Hepatocyte (in vitro differentiated cells): ENCODE data around the gene SPACA1. TPM values are rescaled to one million over a fixed set of nuclear protein-coding genes. Genes with fewer than 3 reads are reported as not detected.

Source experiments
- DNase-seq: peaks from one replicate; pipeline ENCODE4 v3.0.0-alpha.2; 2016; ENCODE audit warnings: low spot score
- H2AFZ ChIP-seq: fragments of 200-600 bp; sonication (generic); 2 replicates; pipeline ENCODE4 v1.6.0; 2016; ENCODE audit warnings: antibody characterized with exemption, mild to moderate bottlenecking
- H3K27ac ChIP-seq: fragments of 200-600 bp; sonication (generic); 2 replicates; pipeline ENCODE4 v1.5.1; 2016; ENCODE audit warnings: mild to moderate bottlenecking
- H3K27me3 ChIP-seq: fragments of 200-600 bp; sonication (generic); 2 replicates; pipeline ENCODE4 v1.6.1; 2016
- H3K36me3 ChIP-seq: fragments of 200-600 bp; sonication (generic); replicated peaks from 2 replicates; pipeline ENCODE4 v1.5.1; 2016; ENCODE audit warnings: low read depth; ENCODE audit not compliant: insufficient read depth
- H3K4me1 ChIP-seq: fragments of 200-600 bp; sonication (generic); 2 replicates; pipeline ENCODE4 v1.5.1; 2016; ENCODE audit warnings: mild to moderate bottlenecking, moderate library complexity; ENCODE audit not compliant: insufficient read depth
- H3K4me2 ChIP-seq: fragments of 200-600 bp; sonication (generic); 2 replicates; pipeline ENCODE4 v1.6.0; 2016
- H3K4me3 ChIP-seq: fragments of 200-600 bp; sonication (generic); 2 replicates; pipeline ENCODE4 v1.5.1; 2016; ENCODE audit warnings: mild to moderate bottlenecking
- H3K79me2 ChIP-seq: fragments of 200-600 bp; sonication (generic); 2 replicates; pipeline ENCODE4 v1.6.0; 2017; ENCODE audit warnings: mild to moderate bottlenecking
- H3K9me2 ChIP-seq: fragments of 200-600 bp; sonication (generic); replicated peaks from 2 replicates; pipeline ENCODE4 v1.6.0; 2017; ENCODE audit warnings: mild to moderate bottlenecking; ENCODE audit not compliant: insufficient read depth
- H3K9me3 ChIP-seq: fragments of 200-600 bp; sonication (generic); 2 replicates; pipeline ENCODE4 v1.5.1; 2016; ENCODE audit warnings: low read depth, mild to moderate bottlenecking
- H4K20me1 ChIP-seq: fragments of 200-600 bp; sonication (generic); 2 replicates; pipeline ENCODE4 v1.6.0; 2016; ENCODE audit warnings: mild to moderate bottlenecking; ENCODE audit not compliant: insufficient read depth, poor library complexity, severe bottlenecking
- CTCF ChIP-seq: fragments of 200-600 bp; sonication (generic); IDR thresholded peaks from 2 replicates; pipeline ENCODE4 v1.5.1; 2016; ENCODE audit warnings: antibody characterized with exemption, mild to moderate bottlenecking; ENCODE audit not compliant: poor library complexity
- EZH2 ChIP-seq: fragments of 200-600 bp; sonication (generic); IDR thresholded peaks from 2 replicates; pipeline ENCODE4 v1.6.1; 2016; ENCODE audit warnings: antibody characterized with exemption, mild to moderate bottlenecking, borderline replicate concordance
- EZH2phosphoT487 ChIP-seq: fragments of 200-600 bp; sonication (generic); IDR thresholded peaks from one replicate; pipeline ENCODE4 v1.6.1; 2018; ENCODE audit warnings: antibody characterized with exemption, mild to moderate bottlenecking, low read depth, moderate library complexity; ENCODE audit not compliant: unreplicated experiment, severe bottlenecking
- WGBS: methylation state at CpG from one replicate; pipeline ENCODE4 v1.1.6; 2016; ENCODE audit warnings: low lambda C conversion rate; ENCODE audit errors: missing lambda C conversion rate; 5-methylcytosine and 5-hydroxymethylcytosine counted together
- polyA plus RNA-seq: library from polyadenylated mRNA; unstranded; fragments of >200 nt; fragmentation: Nextera tagmentation; extraction: Ambion mirVana; gene quantifications from 2 replicates; pipeline ENCODE4 v1.2.1, GENCODE V29; 2016
- total RNA-seq: library from RNA; depleted of rRNA; stranded (reverse); fragments of >200 nt; gene quantifications from 2 replicates; pipeline ENCODE4 v1.2.3, GENCODE V29; 2014

The SPACA1 gene
- total and polyA plus RNA-seq, 2 experiments from 2014 or later, result not detected

GRCh38 chr6:88050140-88050818, 2.6 kb downstream of the SPACA1 start:
- H3K4me3 ChIP-seq, result no peak overlapping the region
- H3K27ac ChIP-seq, result no peak overlapping the region
- H3K27me3 ChIP-seq, result no peaks in the 10 kb centered on the region
- DNase-seq, result no peak
- H3K4me2 ChIP-seq, result no peak overlapping the region
- H4K20me1 ChIP-seq, result no peaks in the 10 kb centered on the region
- no peaks in the 10 kb centered on the region for H3K36me3 ChIP-seq
- H3K9me3 ChIP-seq, result no peaks in the 10 kb centered on the region
- no peaks in the 10 kb centered on the region for H3K4me1 ChIP-seq
- no peak for TF ChIP-seq EZH2phosphoT487
- TF ChIP-seq EZH2, result no peak
- no peak for TF ChIP-seq CTCF
- peaks cover 2% of the 10 kb centered on the region for H3K9me2 ChIP-seq
- H3K79me2 ChIP-seq, result no peaks in the 10 kb centered on the region
- H2AFZ ChIP-seq, result no peak overlapping the region
- 87% methylated on average over 4 of the region's 4 CpGs for WGBS

- no peaks in the 10 kb centered on the region for H3K4me1 ChIP-seq
- no peaks in the 10 kb centered on the region for H3K9me3 ChIP-seq
- no peaks in the 10 kb centered on the region for H3K36me3 ChIP-seq
- WGBS, result 88% methylated on average over 3 of the region's 3 CpGs
- no peak for DNase-seq
- TF ChIP-seq EZH2phosphoT487 (no peak), EZH2 (no peak), CTCF (no peak)
- H3K79me2 ChIP-seq, result no peaks in the 10 kb centered on the region
- no peaks in the 10 kb centered on the region for H4K20me1 ChIP-seq
- no peak overlapping the region for H2AFZ ChIP-seq
- H3K9me2 ChIP-seq, result peaks cover 2% of the 10 kb centered on the region
- no peak overlapping the region for H3K4me3 ChIP-seq
- H3K4me2 ChIP-seq, result no peak overlapping the region
- no peaks in the 10 kb centered on the region for H3K27me3 ChIP-seq
- no peak overlapping the region for H3K27ac ChIP-seq
Observed at GRCh38 chr6:88059191-88059590, 11.6 kb downstream of the SPACA1 start.

GRCh38 chr6:88062376-88062775, 14.7 kb downstream of the SPACA1 start:
- no peak overlapping the region for H2AFZ ChIP-seq
- no peak overlapping the region for H3K4me3 ChIP-seq
- H3K27ac ChIP-seq, result no peak overlapping the region
- H3K9me3 ChIP-seq, result no peaks in the 10 kb centered on the region
- no peaks in the 10 kb centered on the region for H4K20me1 ChIP-seq
- TF ChIP-seq EZH2 (no peak), CTCF (no peak), EZH2phosphoT487 (no peak)
- 79% methylated on average over 1 of the region's 1 CpG for WGBS
- no peaks in the 10 kb centered on the region for H3K27me3 ChIP-seq
- no peak for DNase-seq
- no peaks in the 10 kb centered on the region for H3K36me3 ChIP-seq
- H3K4me1 ChIP-seq, result no peaks in the 10 kb centered on the region
- H3K4me2 ChIP-seq, result no peak overlapping the region
- no peaks in the 10 kb centered on the region for H3K79me2 ChIP-seq
- H3K9me2 ChIP-seq, result no peaks in the 10 kb centered on the region
